Measurements from ENCODE around the gene UGGT2. TPM values are rescaled to one million over a fixed set of nuclear protein-coding genes. Genes with fewer than 3 reads are reported as not detected.

UGGT2 gene
- total and polyA plus RNA-seq, 2 donors (not counting 1 experiment from before 2014, with no cell fraction given) = 0.39 to 6.7 TPM

DNA sequence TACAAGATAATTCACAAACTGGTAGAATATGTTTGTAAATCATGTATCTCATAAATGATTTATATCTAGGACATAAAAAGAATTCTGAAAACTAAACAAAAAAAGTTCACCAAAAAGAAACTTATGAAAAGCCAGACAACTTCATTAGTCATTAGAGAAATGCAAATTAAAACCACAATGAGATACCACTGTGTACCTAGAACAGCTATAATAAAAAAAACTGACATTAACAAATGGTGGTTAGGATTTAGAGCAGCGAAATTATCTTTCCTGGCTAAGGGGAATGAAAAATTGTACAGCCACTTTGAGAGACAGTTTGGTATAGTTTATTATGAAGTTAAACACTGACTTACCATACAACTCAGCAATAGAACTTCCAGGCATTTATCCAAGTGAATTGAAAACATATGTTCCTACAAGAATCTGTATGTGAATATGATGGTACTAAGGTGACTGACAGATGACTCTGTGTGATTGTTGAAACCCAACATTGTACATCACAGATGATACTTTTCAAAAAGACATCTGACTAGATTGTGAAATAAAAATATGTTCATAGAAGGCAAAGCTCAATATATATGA is 41.8 kb downstream of the UGGT2 start:
- Histone ChIP-seq H3K9me3 (ENCODE audit: control extremely low read depth in 1 of 3, control insufficient read depth in 2 of 3, insufficient read depth in 1 of 3, low read length in 2 of 3) (peaks cover 0 to 3% (median 0%) of the 10 kb centered on the region in 3 donors), H3K27ac (ENCODE audit: low read length in 2 of 2) (no peak overlapping the region), H3K36me3 (replicated peaks in 1 of 2; ENCODE audit: control extremely low read depth in 1 of 2, control insufficient read depth in 1 of 2, extremely low read depth in 1 of 2, insufficient read depth in 2 of 2, low read length in 1 of 2) (no peaks in the 10 kb centered on the region), H3K27me3 (replicated peaks in 1 of 4; ENCODE audit: control extremely low read depth in 1 of 4, control insufficient read depth in 3 of 4, insufficient read depth in 4 of 4, low read length in 3 of 4) (no peaks in the 10 kb centered on the region), H3K4me1 (ENCODE audit: control insufficient read depth in 2 of 2, insufficient read depth in 2 of 2, low read length in 2 of 2) (no peaks in the 10 kb centered on the region), H3K79me2 (ENCODE audit: control insufficient read depth, insufficient read depth, low read length) (no peaks in the 10 kb centered on the region), H2AFZ (ENCODE audit: insufficient read depth, low read depth, low read length, poor library complexity, severe bottlenecking) (no peak overlapping the region), H4K20me1 (ENCODE audit: control insufficient read depth, insufficient read depth, low read length, poor library complexity, severe bottlenecking) (no peaks in the 10 kb centered on the region), H3K4me2 (replicated peaks; ENCODE audit: low read depth, low read length, poor library complexity, severe bottlenecking) (no peak overlapping the region), H3K9ac (ENCODE audit: low read length) (no peak overlapping the region), H3K4me3 (ENCODE audit: control extremely low read depth in 1 of 5, extremely low read depth in 1 of 5, insufficient read depth in 1 of 5, low read depth in 2 of 5, low read length in 4 of 5) (no peak overlapping the region)
- no peak overlapping the region for H3K27ac Mint-ChIP-seq
- no peak for TF ChIP-seq EZH2 (IDR thresholded peaks at IDR 0.05; ENCODE audit: borderline replicate concordance, insufficient read depth, low read depth, low read length, poor library complexity, severe bottlenecking)
- TF ChIP-seq, protein P1, sequence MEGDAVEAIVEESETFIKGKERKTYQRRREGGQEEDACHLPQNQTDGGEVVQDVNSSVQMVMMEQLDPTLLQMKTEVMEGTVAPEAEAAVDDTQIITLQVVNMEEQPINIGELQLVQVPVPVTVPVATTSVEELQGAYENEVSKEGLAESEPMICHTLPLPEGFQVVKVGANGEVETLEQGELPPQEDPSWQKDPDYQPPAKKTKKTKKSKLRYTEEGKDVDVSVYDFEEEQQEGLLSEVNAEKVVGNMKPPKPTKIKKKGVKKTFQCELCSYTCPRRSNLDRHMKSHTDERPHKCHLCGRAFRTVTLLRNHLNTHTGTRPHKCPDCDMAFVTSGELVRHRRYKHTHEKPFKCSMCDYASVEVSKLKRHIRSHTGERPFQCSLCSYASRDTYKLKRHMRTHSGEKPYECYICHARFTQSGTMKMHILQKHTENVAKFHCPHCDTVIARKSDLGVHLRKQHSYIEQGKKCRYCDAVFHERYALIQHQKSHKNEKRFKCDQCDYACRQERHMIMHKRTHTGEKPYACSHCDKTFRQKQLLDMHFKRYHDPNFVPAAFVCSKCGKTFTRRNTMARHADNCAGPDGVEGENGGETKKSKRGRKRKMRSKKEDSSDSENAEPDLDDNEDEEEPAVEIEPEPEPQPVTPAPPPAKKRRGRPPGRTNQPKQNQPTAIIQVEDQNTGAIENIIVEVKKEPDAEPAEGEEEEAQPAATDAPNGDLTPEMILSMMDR (IDR thresholded peaks at IDR 0.05) = no peak
- peaks cover 4% of the 10 kb centered on the region for H3K9me3 Mint-ChIP-seq (ENCODE audit: insufficient read depth)
- ChIA-PET POLR2A (no interaction called here), CTCF (no interaction called here)
- intact Hi-C loops (cut with micrococcal nuclease) = no loop called here
- no peaks in the 10 kb centered on the region for H3K4me1 Mint-ChIP-seq
- no peak overlapping the region for H3K4me3 Mint-ChIP-seq
- no peaks in the 10 kb centered on the region for H3K27me3 Mint-ChIP-seq
- no CpG with 5 or more reads among the region's 1 CpG for WGBS (ENCODE audit: insufficient coverage)
- no peak for ATAC-seq (ENCODE audit: low read depth)
- DNase-seq = no peak

DNA sequence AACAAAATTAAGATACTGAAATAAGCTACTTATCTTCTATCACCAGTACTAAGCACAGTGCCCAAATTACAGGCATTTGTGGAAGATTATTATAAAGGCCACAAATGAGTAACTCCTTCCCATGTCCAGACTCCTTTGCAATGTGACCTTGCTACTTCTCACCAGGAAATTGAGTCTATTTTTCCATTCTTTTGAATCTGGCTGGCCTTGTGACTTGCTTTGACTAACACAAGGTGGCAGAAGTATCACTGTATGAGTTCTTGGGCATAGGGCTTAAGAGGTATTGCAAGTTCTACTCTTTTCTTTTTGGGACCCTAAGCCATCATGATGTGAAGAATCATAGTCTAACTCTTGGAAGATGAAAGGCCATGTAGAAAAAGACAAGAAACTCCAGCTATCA is 49.9 kb downstream of the UGGT2 start:
- Mint-ChIP-seq H3K4me3 (no peak overlapping the region), H3K4me1 (no peaks in the 10 kb centered on the region), H3K9me3 (ENCODE audit: insufficient read depth) (peaks cover 5% of the 10 kb centered on the region), H3K27me3 (no peaks in the 10 kb centered on the region), H3K27ac (no peak overlapping the region)
- Histone ChIP-seq H3K27me3 (replicated peaks in 1 of 4; ENCODE audit: control extremely low read depth in 1 of 4, control insufficient read depth in 3 of 4, insufficient read depth in 4 of 4, low read length in 3 of 4) (no peaks in the 10 kb centered on the region), H3K9me3 (ENCODE audit: control extremely low read depth in 1 of 3, control insufficient read depth in 2 of 3, insufficient read depth in 1 of 3, low read length in 2 of 3) (no peaks in the 10 kb centered on the region), H2AFZ (ENCODE audit: insufficient read depth, low read depth, low read length, poor library complexity, severe bottlenecking) (no peak overlapping the region), H3K4me2 (replicated peaks; ENCODE audit: low read depth, low read length, poor library complexity, severe bottlenecking) (no peak overlapping the region), H3K4me1 (ENCODE audit: control insufficient read depth in 2 of 2, insufficient read depth in 2 of 2, low read length in 2 of 2) (no peaks in the 10 kb centered on the region), H3K79me2 (ENCODE audit: control insufficient read depth, insufficient read depth, low read length) (no peaks in the 10 kb centered on the region), H3K9ac (ENCODE audit: low read length) (no peak overlapping the region), H3K36me3 (replicated peaks in 1 of 2; ENCODE audit: control extremely low read depth in 1 of 2, control insufficient read depth in 1 of 2, extremely low read depth in 1 of 2, insufficient read depth in 2 of 2, low read length in 1 of 2) (no peaks in the 10 kb centered on the region), H3K27ac (ENCODE audit: low read length in 2 of 2) (no peak overlapping the region), H4K20me1 (ENCODE audit: control insufficient read depth, insufficient read depth, low read length, poor library complexity, severe bottlenecking) (no peaks in the 10 kb centered on the region), H3K4me3 (ENCODE audit: control extremely low read depth in 1 of 5, extremely low read depth in 1 of 5, insufficient read depth in 1 of 5, low read depth in 2 of 5, low read length in 4 of 5) (no peak overlapping the region)
- DNase-seq (no peak), ATAC-seq (ENCODE audit: low read depth) (no peak)
- ChIA-PET POLR2A (no interaction called here), CTCF (no interaction called here)
- TF ChIP-seq, protein P1 (IDR thresholded peaks at IDR 0.05) = no peak
- TF ChIP-seq EZH2 (IDR thresholded peaks at IDR 0.05; ENCODE audit: borderline replicate concordance, insufficient read depth, low read depth, low read length, poor library complexity, severe bottlenecking) = no peak
- intact Hi-C loops (cut with micrococcal nuclease) = no loop called here
